HG03139 (cell line): Measurements from ENCODE around the gene ANKRD17.
A peak's percentile ranks its signal among the peaks of the same experiment; 100 is the strongest.

Experiments
- ATAC-seq: cut with Tn5 transposase; IDR thresholded peaks from one replicate; pipeline ENCODE4 v1.9.1; 2021; ENCODE audit not compliant: unreplicated experiment

Gene ANKRD17

GRCh38 chr4:73133784-73134183 lies 124.8 kb downstream of the ANKRD17 start:
- no peak for ATAC-seq

- ATAC-seq: no peak
Measured at GRCh38 chr4:73131281-73131680, 127.3 kb downstream of the ANKRD17 start.

DNA sequence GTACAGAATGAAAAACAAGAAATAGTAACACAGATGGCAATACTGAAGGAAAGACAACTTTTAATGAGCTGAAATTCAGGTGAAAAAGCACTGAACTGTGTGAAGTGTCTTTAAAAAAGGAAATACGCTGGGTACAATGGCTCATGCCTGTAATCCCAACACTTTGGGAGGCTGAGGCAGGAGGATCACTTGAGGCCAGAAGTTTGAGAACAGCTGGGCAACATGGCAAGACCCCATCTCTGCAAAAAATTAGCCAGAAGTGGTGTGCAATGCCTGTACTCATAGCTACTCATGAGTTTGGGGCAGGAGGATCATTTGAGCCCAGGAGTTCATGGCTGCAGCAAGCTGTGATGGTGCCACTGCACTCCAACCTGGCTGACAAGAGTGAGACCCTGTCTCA lies 129.3 kb downstream of the ANKRD17 start:
- no peak for ATAC-seq

DNA sequence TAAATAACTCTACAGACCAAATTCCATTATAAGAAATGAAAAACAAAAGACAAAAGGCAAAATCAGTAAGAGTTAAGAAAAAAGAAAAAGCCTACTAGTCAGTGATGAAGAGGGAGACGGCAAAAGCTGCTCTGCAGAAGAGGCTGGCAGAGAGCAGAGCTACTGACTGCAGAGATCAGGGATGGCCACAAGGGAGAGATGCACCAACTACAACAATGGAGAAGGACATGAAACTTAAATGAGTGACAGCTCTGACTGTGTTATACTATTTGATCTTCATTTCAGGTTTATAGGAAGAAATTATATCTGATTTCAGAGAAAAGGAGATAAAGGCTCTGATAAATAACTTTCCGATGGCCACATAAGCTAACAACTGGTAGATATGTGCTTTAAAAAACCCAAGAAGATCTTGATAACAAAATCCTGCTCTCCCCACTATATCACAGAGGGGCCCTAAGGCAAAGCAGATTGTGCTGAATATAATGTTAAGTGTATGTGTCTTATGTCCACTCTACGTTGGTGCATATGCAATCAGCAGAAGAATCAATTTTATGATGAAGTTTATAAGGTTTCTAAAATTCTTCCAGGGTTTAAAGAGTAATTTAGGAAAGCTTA lies 130.7 kb downstream of the ANKRD17 start:
- no peak for ATAC-seq

DNA sequence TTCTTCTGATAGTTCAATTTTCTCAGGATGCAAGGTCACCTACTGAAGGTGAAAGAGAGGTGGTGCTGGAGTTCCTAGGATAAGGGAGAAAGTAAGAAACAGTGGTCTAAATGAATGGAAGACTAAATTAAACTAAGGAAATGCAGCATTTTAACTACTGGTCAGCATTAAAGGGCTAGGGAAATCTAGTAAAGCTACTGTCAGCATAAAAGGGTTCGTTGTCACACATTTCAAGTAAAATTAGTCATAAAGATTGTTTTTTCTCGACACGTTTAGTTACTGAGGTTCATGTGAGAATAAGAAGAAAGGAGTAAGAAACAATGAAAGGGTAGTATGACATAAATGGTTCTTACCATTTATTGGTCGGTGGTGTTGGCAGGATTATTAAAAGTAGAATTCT lies 149.1 kb downstream of the ANKRD17 start:
- ATAC-seq: no peak

GRCh38 chr4:73104695-73105094 lies 153.9 kb downstream of the ANKRD17 start:
- no peak for ATAC-seq

DNA sequence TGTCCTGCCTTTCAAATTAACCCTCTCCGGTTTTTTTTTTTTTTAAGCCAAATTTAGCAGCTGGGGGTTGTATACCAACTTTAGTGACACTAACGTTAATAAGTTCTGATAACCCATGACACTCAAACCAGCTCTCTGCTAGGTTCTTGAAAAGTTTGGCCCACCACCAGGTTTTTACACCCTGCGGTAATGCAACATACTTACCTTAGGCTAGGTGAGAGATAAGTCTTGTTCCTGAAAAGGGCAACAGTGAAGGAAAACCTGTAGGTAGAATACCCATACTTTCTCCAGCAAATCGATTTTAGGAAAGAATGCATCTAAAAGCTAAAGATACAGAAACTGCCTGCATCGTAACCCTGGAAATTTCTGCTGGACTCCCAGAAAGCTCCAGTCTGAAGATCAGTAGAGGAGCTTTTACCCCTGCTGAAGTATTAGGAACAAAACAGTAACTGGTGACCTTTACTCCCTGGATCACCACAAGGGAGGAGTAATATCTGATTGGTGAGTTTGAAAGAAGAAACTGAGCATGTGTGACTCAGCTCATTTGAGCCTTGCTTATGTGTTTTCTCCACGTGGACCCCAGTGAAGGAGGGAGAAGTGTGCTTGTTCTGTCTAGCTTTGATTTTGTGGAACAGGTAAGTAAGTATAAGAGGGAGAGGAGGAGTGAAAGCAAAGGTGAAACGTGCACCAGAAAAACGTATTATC lies 154.6 kb downstream of the ANKRD17 start:
- no peak for ATAC-seq

GRCh38 chr4:73099143-73099542 lies 159.5 kb downstream of the ANKRD17 start:
- no peak for ATAC-seq

GRCh38 chr4:73098713-73099112 lies 159.9 kb downstream of the ANKRD17 start:
- ATAC-seq: no peak

- ATAC-seq: no peak
Measured at GRCh38 chr4:73098016-73098415, 160.6 kb downstream of the ANKRD17 start.

- ATAC-seq: no peak
Measured at GRCh38 chr4:73092868-73093267, 165.7 kb downstream of the ANKRD17 start.

GRCh38 chr4:73090738-73091137 lies 167.9 kb downstream of the ANKRD17 start:
- no peak for ATAC-seq

DNA sequence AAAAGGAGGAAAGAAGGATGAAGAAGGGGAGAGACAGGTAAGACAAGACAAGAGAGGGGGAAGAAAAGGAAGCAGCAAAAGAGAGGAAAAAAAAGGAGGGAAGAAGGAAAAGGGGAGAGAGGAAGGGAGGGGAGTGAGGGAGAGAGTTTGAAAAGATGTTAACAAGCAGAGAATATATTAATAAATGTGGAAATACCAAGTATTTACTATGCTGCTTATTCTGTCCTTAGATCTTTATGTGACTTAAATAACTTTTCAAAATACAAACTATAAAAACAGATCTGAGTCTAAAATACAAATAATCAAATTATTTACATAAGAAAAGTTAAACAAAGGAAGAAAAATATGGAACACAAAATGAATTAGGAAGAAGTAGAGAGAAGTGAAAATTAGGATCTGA lies 170.7 kb downstream of the ANKRD17 start:
- no peak for ATAC-seq

- ATAC-seq: no peak
Measured at GRCh38 chr4:73086095-73086868, 172.3 kb downstream of the ANKRD17 start.

- no peak for ATAC-seq
Measured at GRCh38 chr4:73080789-73081188, 177.8 kb downstream of the ANKRD17 start.

- no peak for ATAC-seq
Measured at GRCh38 chr4:73075832-73076231, 182.8 kb downstream of the ANKRD17 start.

GRCh38 chr4:73070074-73070390 lies 188.6 kb downstream of the ANKRD17 start:
- peak; percentile 8 for ATAC-seq

GRCh38 chr4:73069338-73070073 lies 189.1 kb downstream of the ANKRD17 start, which contains the start of gene COX18:
Gene COX18 (minus strand): TSS chr4:73069716. CDS start chr4:73069649, 67 bp downstream.
- peak; percentile 81 for ATAC-seq

- peak; percentile 2 for ATAC-seq
Measured at GRCh38 chr4:73068491-73069337, 189.9 kb downstream of the ANKRD17 start.

GRCh38 chr4:73067971-73068394 lies 190.6 kb downstream of the ANKRD17 start:
- no peak for ATAC-seq
